CD8-positive, alpha-beta memory T cell (primary cell): ENCODE measurements around the gene CCDC149. TPM values are rescaled to one million over a fixed set of nuclear protein-coding genes. Genes with fewer than 3 reads are reported as not detected.

Experiments
- CTCF ChIA-PET: fragments of 350-600 bp; sonication (Branson Sonifier 250); formaldehyde crosslinking; loops from one replicate; lab custom pipeline; 2021; ENCODE audit warnings: antibody characterized with exemption; lab: Charles Lee
- POLR2A ChIA-PET: fragments of 350-600 bp; sonication (Branson Sonifier 250); formaldehyde crosslinking; loops from one replicate; lab custom pipeline; 2021; ENCODE audit warnings: antibody characterized with exemption; lab: Charles Lee
- DNase-seq, 5 donors: peaks; one replicate each; pipeline versions ENCODE4 v3.0.0 to v3.0.0-alpha.2; 2020 to 2022; ENCODE audit warnings: mixed read lengths in 1 of 5
- H3K27ac ChIP-seq: one replicate; pipeline ENCODE4 v1.7.0; 2013; ENCODE audit warnings: low read depth, mild to moderate bottlenecking, low read length, moderate library complexity
- H3K27me3 ChIP-seq: 2 replicates; pipeline ENCODE4 v1.7.0; 2013; ENCODE audit warnings: low read length, mild to moderate bottlenecking; ENCODE audit not compliant: insufficient read depth, poor library complexity, severe bottlenecking
- H3K36me3 ChIP-seq: 2 replicates; pipeline ENCODE4 v1.7.0; 2013; ENCODE audit warnings: mild to moderate bottlenecking, low read length, moderate library complexity; ENCODE audit not compliant: insufficient read depth
- H3K4me1 ChIP-seq: 2 replicates; pipeline ENCODE4 v1.7.0; 2013; ENCODE audit warnings: mild to moderate bottlenecking, low read length, moderate library complexity; ENCODE audit not compliant: insufficient read depth
- H3K4me3 ChIP-seq: 2 replicates; pipeline ENCODE4 v1.7.0; 2013; ENCODE audit warnings: mild to moderate bottlenecking, low read length
- H3K9me3 ChIP-seq: 2 replicates; pipeline ENCODE4 v1.7.0; 2013; ENCODE audit warnings: mild to moderate bottlenecking, low read length
- H3K27ac Mint-ChIP-seq, 8 donors: one replicate each; pipeline ENCODE4 v1.8.0; 2020 to 2021; ENCODE audit warnings: mixed read lengths in 8 of 8, mild to moderate bottlenecking in 6 of 8, inconsistent platforms in 3 of 8, moderate library complexity in 3 of 8
- H3K27me3 Mint-ChIP-seq, 2 donors: one replicate each; pipeline ENCODE4 v1.8.0; 2020 to 2021; ENCODE audit warnings: mixed read lengths in 2 of 2, mild to moderate bottlenecking in 1 of 2, moderate library complexity in 1 of 2
- H3K36me3 Mint-ChIP-seq, 3 donors: one replicate each; pipeline ENCODE4 v1.8.0; 2020 to 2021; ENCODE audit warnings: mixed read lengths in 3 of 3, inconsistent platforms in 1 of 3, mild to moderate bottlenecking in 1 of 3
- H3K4me1 Mint-ChIP-seq, 3 donors: one replicate each; pipeline ENCODE4 v1.8.0; 2020 to 2021; ENCODE audit warnings: mixed read lengths in 3 of 3, inconsistent platforms in 1 of 3, mild to moderate bottlenecking in 1 of 3
- H3K4me3 Mint-ChIP-seq, 7 donors: one replicate each; pipeline ENCODE4 v1.8.0; 2020 to 2021; ENCODE audit warnings: mixed read lengths in 7 of 7, mild to moderate bottlenecking in 6 of 7, moderate library complexity in 4 of 7, inconsistent platforms in 2 of 7
- H3K9me3 Mint-ChIP-seq, 5 donors: one replicate each; pipeline ENCODE4 v1.8.0; 2020 to 2022; ENCODE audit warnings: mixed read lengths in 5 of 5, mild to moderate bottlenecking in 3 of 5, moderate library complexity in 2 of 5, inconsistent platforms in 1 of 5
- polyA plus RNA-seq: library from polyadenylated mRNA; unstranded; fragments of 300-500 nt; fragmentation: Illumina TruSeq; gene quantifications from one replicate; pipeline ENCODE4 v1.2.3, GENCODE V29; 2021
- total RNA-seq, 2 experiments: library from RNA; stranded (reverse); gene quantifications; one replicate each; pipeline ENCODE4 v1.2.3, GENCODE V29; 2021

CCDC149 gene
- total and polyA plus RNA-seq, 3 experiments from 2014 or later, result 0.07 to 0.28 TPM; not detected in 1

GRCh38 chr4:24808261-24808660 lies 104.6 kb downstream of the CCDC149 start:
- Mint-ChIP-seq H3K27me3 (peaks cover 1 to 5% of the 10 kb centered on the region in 2 donors), H3K4me1 (peaks cover 0 to 5% (median 0%) of the 10 kb centered on the region in 3 donors), H3K9me3 (peaks cover 0 to 5% (median 0%) of the 10 kb centered on the region in 5 donors), H3K4me3 (no peak overlapping the region), H3K27ac (no peak overlapping the region), H3K36me3 (no peaks in the 10 kb centered on the region)
- no peaks in the 10 kb centered on the region for H3K36me3 ChIP-seq
- no peaks in the 10 kb centered on the region for H3K27me3 ChIP-seq
- CTCF ChIA-PET, result no interaction called here
- no peak overlapping the region for H3K27ac ChIP-seq
- no peaks in the 10 kb centered on the region for H3K9me3 ChIP-seq
- H3K4me1 ChIP-seq, result no peaks in the 10 kb centered on the region
- no peak for DNase-seq
- POLR2A ChIA-PET, result no interaction called here
- no peak overlapping the region for H3K4me3 ChIP-seq

- H3K36me3 Mint-ChIP-seq, result no peaks in the 10 kb centered on the region
- ChIA-PET POLR2A (no interaction called here), CTCF (no interaction called here)
- Histone ChIP-seq H3K36me3 (no peaks in the 10 kb centered on the region), H3K27ac (no peak overlapping the region), H3K9me3 (no peaks in the 10 kb centered on the region), H3K4me3 (no peak overlapping the region), H3K27me3 (no peaks in the 10 kb centered on the region), H3K4me1 (no peaks in the 10 kb centered on the region)
- H3K4me1 Mint-ChIP-seq, result peaks cover 0 to 5% (median 0%) of the 10 kb centered on the region in 3 donors
- no peak overlapping the region for H3K27ac Mint-ChIP-seq
- H3K27me3 Mint-ChIP-seq, result peaks cover 5 to 7% of the 10 kb centered on the region in 2 donors
- DNase-seq, result no peak
- peak overlapping the region in 1 of 7 donors; percentile 44 for H3K4me3 Mint-ChIP-seq
- peaks cover 0 to 4% (median 0%) of the 10 kb centered on the region in 5 donors for H3K9me3 Mint-ChIP-seq
These were observed 105.2 kb downstream of the CCDC149 start for GRCh38 chr4:24807611-24808010.

DNA sequence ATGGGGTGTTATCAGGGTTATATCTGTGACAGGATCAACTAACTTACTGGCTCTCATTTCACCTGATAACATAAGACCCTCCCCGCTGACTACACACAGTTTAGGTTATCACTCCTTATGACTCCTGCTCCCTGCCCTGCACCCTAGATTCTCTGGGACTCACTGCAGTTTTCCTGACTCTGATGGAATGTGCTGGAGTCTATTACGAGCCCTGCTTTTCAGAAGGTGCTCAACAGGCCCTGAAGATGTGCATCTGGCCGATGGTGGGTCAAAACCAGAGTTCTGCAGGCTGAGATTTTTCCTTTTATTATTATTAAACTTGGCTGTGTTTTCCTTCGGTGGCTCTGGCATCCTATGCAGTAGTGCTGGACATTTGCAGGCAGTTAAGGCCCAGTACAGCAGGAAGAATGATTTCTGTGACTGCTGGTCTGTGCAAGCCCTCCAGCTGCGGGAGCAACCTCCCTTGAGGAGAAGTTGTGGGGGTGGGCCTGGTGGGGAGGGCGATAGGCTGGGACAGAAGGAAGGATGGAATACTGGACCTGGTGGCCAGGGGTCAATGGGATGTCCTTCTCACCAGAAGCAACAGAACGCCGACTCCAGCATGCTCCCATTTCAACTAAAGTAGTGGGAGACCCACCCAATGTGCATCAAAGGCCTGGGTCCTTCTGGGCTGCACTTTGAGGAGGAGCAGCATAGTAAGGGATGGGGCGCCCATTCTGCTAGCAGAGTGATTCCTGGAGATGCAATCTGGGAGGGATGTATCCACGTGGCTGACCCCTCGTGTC lies 106.4 kb downstream of the CCDC149 start:
- Mint-ChIP-seq H3K27me3 (peaks cover 5 to 18% of the 10 kb centered on the region in 2 donors), H3K9me3 (peaks cover 0 to 2% (median 0%) of the 10 kb centered on the region in 5 donors), H3K27ac (no peak overlapping the region), H3K4me1 (peaks cover 0 to 5% (median 0%) of the 10 kb centered on the region in 3 donors), H3K4me3 (no peak overlapping the region), H3K36me3 (no peaks in the 10 kb centered on the region)
- Histone ChIP-seq H3K27ac (no peak overlapping the region), H3K4me1 (no peaks in the 10 kb centered on the region), H3K9me3 (no peaks in the 10 kb centered on the region), H3K36me3 (no peaks in the 10 kb centered on the region), H3K4me3 (no peak overlapping the region), H3K27me3 (no peaks in the 10 kb centered on the region)
- ChIA-PET CTCF (no interaction called here), POLR2A (no interaction called here)
- no peak for DNase-seq

DNA sequence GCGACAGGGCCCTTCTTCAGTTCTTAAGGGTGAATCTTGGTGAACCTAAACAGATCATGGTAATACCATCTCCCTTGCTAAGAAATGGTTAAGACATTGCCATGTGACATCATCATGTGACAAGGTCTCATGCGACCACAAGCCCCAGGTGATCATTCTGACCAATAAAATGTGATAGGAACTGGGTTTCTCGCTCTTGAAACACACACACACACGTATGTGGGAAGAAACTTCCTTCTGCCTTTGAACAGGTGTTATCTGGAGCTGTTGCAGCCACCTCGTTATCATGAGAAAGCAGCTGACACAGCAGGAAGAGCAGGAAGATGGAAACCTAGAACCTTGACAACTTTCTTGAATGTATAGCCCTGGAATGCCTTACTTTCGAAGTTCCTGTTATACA lies 107.3 kb downstream of the CCDC149 start:
- POLR2A ChIA-PET, result no interaction called here
- no peak overlapping the region for H3K27ac Mint-ChIP-seq
- no peak overlapping the region for H3K27ac ChIP-seq
- H3K4me3 Mint-ChIP-seq, result no peak overlapping the region
- peaks cover 3 to 26% of the 10 kb centered on the region in 2 donors for H3K27me3 Mint-ChIP-seq
- no peak for DNase-seq
- no peak overlapping the region for H3K4me3 ChIP-seq
- peaks cover 0 to 5% (median 0%) of the 10 kb centered on the region in 3 donors for H3K4me1 Mint-ChIP-seq
- no peaks in the 10 kb centered on the region for H3K4me1 ChIP-seq
- no peaks in the 10 kb centered on the region for H3K36me3 ChIP-seq
- CTCF ChIA-PET, result no interaction called here
- no peaks in the 10 kb centered on the region for H3K36me3 Mint-ChIP-seq
- H3K27me3 ChIP-seq, result no peaks in the 10 kb centered on the region
- peaks cover 0 to 2% (median 1%) of the 10 kb centered on the region in 5 donors for H3K9me3 Mint-ChIP-seq
- H3K9me3 ChIP-seq, result no peaks in the 10 kb centered on the region

GRCh38 chr4:24805067-24805466 lies 107.8 kb downstream of the CCDC149 start:
- H3K36me3 Mint-ChIP-seq, result no peaks in the 10 kb centered on the region
- Histone ChIP-seq H3K4me3 (no peak overlapping the region), H3K4me1 (no peaks in the 10 kb centered on the region), H3K9me3 (no peaks in the 10 kb centered on the region), H3K27ac (no peak overlapping the region), H3K36me3 (no peaks in the 10 kb centered on the region), H3K27me3 (no peaks in the 10 kb centered on the region)
- CTCF ChIA-PET, result no interaction called here
- H3K9me3 Mint-ChIP-seq, result peaks cover 0 to 4% (median 1%) of the 10 kb centered on the region in 5 donors
- POLR2A ChIA-PET, result no interaction called here
- H3K4me1 Mint-ChIP-seq, result peaks cover 0 to 5% (median 0%) of the 10 kb centered on the region in 3 donors
- no peak overlapping the region for H3K4me3 Mint-ChIP-seq
- H3K27me3 Mint-ChIP-seq, result peaks cover 3 to 31% of the 10 kb centered on the region in 2 donors
- DNase-seq, result no peak
- H3K27ac Mint-ChIP-seq, result no peak overlapping the region

GRCh38 chr4:24802648-24803047 lies 110.2 kb downstream of the CCDC149 start:
- H3K4me3 Mint-ChIP-seq, result no peak overlapping the region
- POLR2A ChIA-PET, result no interaction called here
- Histone ChIP-seq H3K36me3 (no peaks in the 10 kb centered on the region), H3K27ac (no peak overlapping the region), H3K4me3 (no peak overlapping the region), H3K9me3 (no peaks in the 10 kb centered on the region), H3K27me3 (no peaks in the 10 kb centered on the region), H3K4me1 (no peaks in the 10 kb centered on the region)
- CTCF ChIA-PET, result no interaction called here
- peaks cover 0 to 9% (median 4%) of the 10 kb centered on the region in 5 donors for H3K9me3 Mint-ChIP-seq
- peaks cover 0 to 5% (median 0%) of the 10 kb centered on the region in 3 donors for H3K4me1 Mint-ChIP-seq
- no peak overlapping the region for H3K27ac Mint-ChIP-seq
- no peak for DNase-seq
- peaks cover 5 to 46% of the 10 kb centered on the region in 2 donors for H3K27me3 Mint-ChIP-seq
- no peaks in the 10 kb centered on the region for H3K36me3 Mint-ChIP-seq

DNA sequence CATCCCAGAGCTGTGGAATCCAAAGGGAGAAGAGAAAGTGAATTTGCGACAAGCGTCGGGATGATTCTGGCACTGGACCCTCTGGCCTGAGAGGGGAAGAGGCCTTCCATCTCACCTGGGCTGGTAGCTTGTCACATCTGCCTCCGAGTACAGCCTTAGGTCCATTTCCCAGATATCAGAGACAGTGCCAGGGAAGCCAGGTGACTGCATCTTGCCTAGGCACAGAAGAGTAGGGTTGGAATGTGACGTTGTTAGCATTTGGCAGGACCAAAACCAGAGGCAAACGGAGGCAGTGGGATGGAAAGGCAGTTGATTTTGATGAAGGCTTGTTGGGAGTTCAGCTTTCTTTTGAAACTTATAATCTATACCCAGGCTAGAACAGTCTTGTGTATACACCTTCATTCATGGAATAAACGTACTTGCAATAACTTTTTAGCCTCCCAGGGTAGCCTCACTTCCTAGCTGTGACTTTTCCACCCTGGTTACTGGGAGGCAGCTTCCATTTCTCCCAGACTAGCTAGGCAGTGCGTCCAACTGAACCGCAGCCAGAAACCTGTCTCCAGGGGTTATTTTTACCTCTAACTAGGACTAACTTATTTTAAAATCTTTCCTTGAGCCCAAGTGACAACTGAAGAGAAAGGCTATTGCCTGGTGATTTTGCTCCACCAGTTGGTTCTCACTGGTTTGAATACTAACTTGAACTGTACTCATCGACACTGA lies 111.5 kb downstream of the CCDC149 start:
- no peaks in the 10 kb centered on the region for H3K36me3 ChIP-seq
- no peaks in the 10 kb centered on the region for H3K27me3 ChIP-seq
- Mint-ChIP-seq H3K27ac (no peak overlapping the region), H3K4me1 (peaks cover 0 to 5% (median 0%) of the 10 kb centered on the region in 3 donors), H3K36me3 (no peaks in the 10 kb centered on the region), H3K9me3 (peaks cover 0 to 9% (median 2%) of the 10 kb centered on the region in 5 donors), H3K27me3 (peaks cover 5 to 46% of the 10 kb centered on the region in 2 donors), H3K4me3 (no peak overlapping the region)
- H3K27ac ChIP-seq, result no peak overlapping the region
- ChIA-PET CTCF (no interaction called here), POLR2A (no interaction called here)
- no peak overlapping the region for H3K4me3 ChIP-seq
- H3K9me3 ChIP-seq, result no peaks in the 10 kb centered on the region
- no peak for DNase-seq
- H3K4me1 ChIP-seq, result no peaks in the 10 kb centered on the region

DNA sequence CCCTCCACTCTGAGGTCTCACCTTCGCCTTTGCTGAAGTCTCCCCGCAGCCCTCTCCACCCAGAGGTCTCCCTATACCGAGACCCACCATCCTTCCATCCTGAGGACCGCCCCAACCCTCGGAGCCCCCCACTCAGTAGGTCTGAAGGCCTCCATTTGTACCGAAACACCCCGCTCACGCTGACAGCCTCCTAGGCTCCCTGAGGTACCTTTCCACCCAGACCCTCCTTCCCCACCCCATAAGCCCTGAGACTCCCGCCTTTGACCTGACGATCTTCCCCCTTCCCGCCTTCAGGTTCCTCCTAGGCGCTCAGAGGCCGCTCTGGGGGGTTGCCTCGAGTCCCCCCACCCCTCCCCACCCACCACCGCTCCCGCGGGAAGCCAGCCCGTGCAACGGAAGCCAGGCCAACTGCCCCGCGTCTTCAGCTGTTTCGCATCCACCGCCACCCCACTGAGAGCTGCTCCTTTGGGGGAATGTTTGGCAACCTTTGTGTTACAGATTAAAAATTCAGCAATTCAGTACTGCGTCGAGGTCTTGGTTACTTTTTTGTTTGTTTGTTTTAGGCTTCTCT lies 112.4 kb downstream of the CCDC149 start:
- H3K4me3 ChIP-seq, result no peak overlapping the region
- ChIA-PET CTCF (no interaction called here), POLR2A (no interaction called here)
- H3K36me3 Mint-ChIP-seq, result no peaks in the 10 kb centered on the region
- peaks cover 0 to 9% (median 2%) of the 10 kb centered on the region in 5 donors for H3K9me3 Mint-ChIP-seq
- DNase-seq, result no peak
- no peaks in the 10 kb centered on the region for H3K36me3 ChIP-seq
- no peaks in the 10 kb centered on the region for H3K4me1 Mint-ChIP-seq
- no peaks in the 10 kb centered on the region for H3K9me3 ChIP-seq
- no peak overlapping the region for H3K27ac Mint-ChIP-seq
- H3K4me1 ChIP-seq, result no peaks in the 10 kb centered on the region
- no peak overlapping the region for H3K27ac ChIP-seq
- H3K27me3 Mint-ChIP-seq, result peaks cover 8 to 46% of the 10 kb centered on the region in 2 donors
- no peaks in the 10 kb centered on the region for H3K27me3 ChIP-seq
- no peak overlapping the region for H3K4me3 Mint-ChIP-seq
